Suppressor macrophage (primary cell): ENCODE measurements around the gene SPA17.

Experiments
- DNase-seq, 4 experiments: peaks; one replicate each; pipeline ENCODE4 v3.0.0-alpha.2; 2020 to 2022
- total RNA-seq, 17 experiments: gene quantifications; one replicate each; lab custom pipeline; 2026; ENCODE audit warnings: mixed read lengths in 6 of 17, inconsistent platforms in 3 of 17; lab: John Stamatoyannopoulos, UW

Gene SPA17
- total RNA-seq = 3.3 to 9.0 (median 5.3) reads per million in 17 experiments

- peak; percentile 94 to 97 (median 96) for DNase-seq
Observed at GRCh38 chr11:124673333-124674167, at the start of gene SPA17, which contains the start of gene SIAE. Gene SPA17, plus strand, starts transcription at chr11:124673904. Its CDS starts 1,361 bp downstream, at chr11:124675265. Gene SIAE, minus strand, starts transcription at chr11:124673739. Its CDS starts 31 bp downstream, at chr11:124673708.

- peak in 2 of 4 experiments; percentile 26 for DNase-seq
Observed at GRCh38 chr11:124625504-124626168, 48.1 kb upstream of the SPA17 start.

GRCh38 chr11:124627546-124627945, 46.2 kb upstream of the SPA17 start:
- DNase-seq = no peak

GRCh38 chr11:124629961-124630360, 43.7 kb upstream of the SPA17 start:
- no peak for DNase-seq

- peak in 2 of 4 experiments; percentile 12 to 24 for DNase-seq
Observed at GRCh38 chr11:124633355-124633754, 40.3 kb upstream of the SPA17 start.

- no peak for DNase-seq
Observed at GRCh38 chr11:124635932-124636331, 37.8 kb upstream of the SPA17 start.

GRCh38 chr11:124638500-124638899, 35.2 kb upstream of the SPA17 start:
- DNase-seq = no peak

- no peak for DNase-seq
Observed at GRCh38 chr11:124639186-124639585, 34.5 kb upstream of the SPA17 start.

- DNase-seq = no peak
Observed at GRCh38 chr11:124640666-124641065, 33.0 kb upstream of the SPA17 start.

GRCh38 chr11:124642628-124643027, 31.1 kb upstream of the SPA17 start:
- DNase-seq = no peak

GRCh38 chr11:124643042-124643604, 30.6 kb upstream of the SPA17 start:
- no peak for DNase-seq

GRCh38 chr11:124643605-124644425, 29.9 kb upstream of the SPA17 start:
- DNase-seq = peak in 1 of 4 experiments; percentile 28

- DNase-seq = peak; percentile 35 to 69 (median 62)
Observed at GRCh38 chr11:124644426-124645280, 29.1 kb upstream of the SPA17 start.

- DNase-seq = peak in 1 of 4 experiments; percentile 4
Observed at GRCh38 chr11:124646148-124646547, 27.6 kb upstream of the SPA17 start.

- no peak for DNase-seq
Observed at GRCh38 chr11:124648610-124649009, 25.1 kb upstream of the SPA17 start.

GRCh38 chr11:124656774-124657630, 16.7 kb upstream of the SPA17 start:
- DNase-seq = no peak

- no peak for DNase-seq
Observed at GRCh38 chr11:124657904-124658303, 15.8 kb upstream of the SPA17 start.

- no peak for DNase-seq
Observed at GRCh38 chr11:124658501-124658900, 15.2 kb upstream of the SPA17 start.

GRCh38 chr11:124658986-124659385, 14.7 kb upstream of the SPA17 start:
- DNase-seq = no peak

GRCh38 chr11:124661553-124661952, 12.2 kb upstream of the SPA17 start:
- DNase-seq = no peak
